Thyroid gland (tissue), 4 donors: ENCODE results near the gene CD6.

Source experiments
- CTCF ChIP-seq, 6 experiments: fragments of 200-600 bp in 3 of 6; fragments of 450-650 bp in 3 of 6; sonication (generic) in 3 of 6; IDR thresholded peaks; one replicate each; pipeline ENCODE4 v1.5.1; 2016 to 2019; ENCODE audit warnings: antibody characterized with exemption in 6 of 6, mild to moderate bottlenecking in 2 of 6, inconsistent platforms in 1 of 6, moderate library complexity in 1 of 6
- POLR2A ChIP-seq, 2 donors: fragments of 450-650 bp; IDR thresholded peaks; one replicate each; pipeline ENCODE4 v1.6.1; 2017; ENCODE audit warnings: antibody characterized with exemption in 2 of 2, mild to moderate bottlenecking in 2 of 2, moderate library complexity in 1 of 2

GRCh38 chr11:60950024-60950423 is 21.5 kb upstream of the CD6 start:
- no peak for TF ChIP-seq POLR2A (IDR thresholded peaks at IDR 0.05)
- no peak for TF ChIP-seq CTCF (IDR thresholded peaks at IDR 0.05)
